ENCODE measurements around the gene TMEM108. TPM values are rescaled to one million over a fixed set of nuclear protein-coding genes. Genes with fewer than 3 reads are reported as not detected.

TMEM108 gene
- total RNA-seq, 1 donor from 2014 or later: 1.5 TPM

GRCh38 chr3:133054586-133054985 lies 16.4 kb downstream of the TMEM108 start:
- DNase-seq (ENCODE audit: low spot score): no peak

- DNase-seq (ENCODE audit: low spot score): no peak
Measured at GRCh38 chr3:133055339-133055738, 17.1 kb downstream of the TMEM108 start.

- DNase-seq (ENCODE audit: low spot score): no peak
Measured at GRCh38 chr3:133058243-133058642, 20.1 kb downstream of the TMEM108 start.

- DNase-seq (ENCODE audit: low spot score): no peak
Measured at GRCh38 chr3:133058831-133059230, 20.6 kb downstream of the TMEM108 start.

- no peak for DNase-seq (ENCODE audit: low spot score)
Measured at GRCh38 chr3:133065193-133065961, 27.2 kb downstream of the TMEM108 start.

- no peak for DNase-seq (ENCODE audit: low spot score)
Measured at GRCh38 chr3:133066026-133066425, 27.8 kb downstream of the TMEM108 start.

GRCh38 chr3:133069556-133070286 lies 31.5 kb downstream of the TMEM108 start:
- DNase-seq (ENCODE audit: low spot score): no peak

- no peak for DNase-seq (ENCODE audit: low spot score)
Measured at GRCh38 chr3:133074977-133075376, 36.8 kb downstream of the TMEM108 start.

GRCh38 chr3:133077688-133078087 lies 39.5 kb downstream of the TMEM108 start:
- DNase-seq (ENCODE audit: low spot score): no peak

GRCh38 chr3:133079621-133080020 lies 41.4 kb downstream of the TMEM108 start:
- no peak for DNase-seq (ENCODE audit: low spot score)

GRCh38 chr3:133081016-133081415 lies 42.8 kb downstream of the TMEM108 start:
- DNase-seq (ENCODE audit: low spot score): no peak

GRCh38 chr3:133083395-133083794 lies 45.2 kb downstream of the TMEM108 start:
- DNase-seq (ENCODE audit: low spot score): no peak

- DNase-seq (ENCODE audit: low spot score): no peak
Measured at GRCh38 chr3:133089906-133090485, 51.8 kb downstream of the TMEM108 start.

GRCh38 chr3:133092681-133093080 lies 54.5 kb downstream of the TMEM108 start:
- no peak for DNase-seq (ENCODE audit: low spot score)

GRCh38 chr3:133093366-133093765 lies 55.2 kb downstream of the TMEM108 start:
- no peak for DNase-seq (ENCODE audit: low spot score)

GRCh38 chr3:133096900-133097613 lies 58.9 kb downstream of the TMEM108 start:
- no peak for DNase-seq (ENCODE audit: low spot score)

GRCh38 chr3:133103706-133104105 lies 65.5 kb downstream of the TMEM108 start:
- DNase-seq (ENCODE audit: low spot score): no peak

GRCh38 chr3:133106169-133106568 lies 68.0 kb downstream of the TMEM108 start:
- no peak for DNase-seq (ENCODE audit: low spot score)

GRCh38 chr3:133112666-133113065 lies 74.5 kb downstream of the TMEM108 start:
- DNase-seq (ENCODE audit: low spot score): no peak

GRCh38 chr3:133113526-133113925 lies 75.3 kb downstream of the TMEM108 start:
- no peak for DNase-seq (ENCODE audit: low spot score)

- DNase-seq (ENCODE audit: low spot score): no peak
Measured at GRCh38 chr3:133113927-133114597, 75.9 kb downstream of the TMEM108 start.
